Memory B cell (primary cell): ENCODE measurements around the gene ALS2.
"Not testable (repeated sequence)": the region's sequence is repeated elsewhere in the genome, so short reads cannot be mapped to it uniquely, and the experiment has no call there.

Experiments
- ATAC-seq: fragments of 150-1000 bp; cut with Tn5 transposase; 2 replicates; pipeline ENCODE4 v1.10.0; 2021; ENCODE audit warnings: low read depth, mild to moderate bottlenecking, moderate library complexity
- DNase-seq, 2 donors: peaks; one replicate each; pipeline ENCODE4 v3.0.0; 2022; ENCODE audit warnings: low spot score in 2 of 2
- H3K27ac Mint-ChIP-seq: one replicate; pipeline ENCODE4 v1.8.0; 2022; ENCODE audit warnings: mild to moderate bottlenecking, moderate library complexity, mixed read lengths
- H3K27me3 Mint-ChIP-seq: one replicate; pipeline ENCODE4 v1.8.0; 2022; ENCODE audit warnings: mixed read lengths
- H3K36me3 Mint-ChIP-seq: one replicate; pipeline ENCODE4 v1.8.0; 2022; ENCODE audit warnings: mild to moderate bottlenecking, mixed read lengths
- H3K4me1 Mint-ChIP-seq: one replicate; pipeline ENCODE4 v1.8.0; 2022; ENCODE audit warnings: mixed read lengths
- H3K4me3 Mint-ChIP-seq: one replicate; pipeline ENCODE4 v1.8.0; 2022; ENCODE audit warnings: mild to moderate bottlenecking, moderate library complexity, mixed read lengths
- H3K9me3 Mint-ChIP-seq: one replicate; pipeline ENCODE4 v1.8.0; 2022; ENCODE audit warnings: mixed read lengths

Gene ALS2

GRCh38 chr2:201806442-201807170 lies 25.9 kb upstream of the ALS2 start, which contains the start of gene CDK15:
Gene CDK15, plus strand, starts transcription at chr2:201806537. Its CDS starts 128 bp downstream, at chr2:201806665.
- peaks cover 12% of the 10 kb centered on the region for H3K27me3 Mint-ChIP-seq
- H3K4me3 Mint-ChIP-seq = no peak within 1 kb of the TSS
- H3K9me3 Mint-ChIP-seq = no peaks in the 10 kb centered on the region
- no peaks in the 10 kb centered on the region for H3K36me3 Mint-ChIP-seq
- H3K4me1 Mint-ChIP-seq = peaks cover 2% of the 10 kb centered on the region
- no peak within 1 kb of the TSS for H3K27ac Mint-ChIP-seq
- ATAC-seq = no peak
- DNase-seq = no peak

GRCh38 chr2:201798914-201799285 lies 18.2 kb upstream of the ALS2 start:
- H3K27ac Mint-ChIP-seq, H3K4me3 Mint-ChIP-seq, H3K4me1 Mint-ChIP-seq, H3K9me3 Mint-ChIP-seq, DNase-seq, ATAC-seq, H3K36me3 Mint-ChIP-seq: not testable (repeated sequence)
- H3K27me3 Mint-ChIP-seq = peaks cover 12% of the 10 kb centered on the region

- no peaks in the 10 kb centered on the region for H3K4me1 Mint-ChIP-seq
- H3K4me3 Mint-ChIP-seq = no peak overlapping the region
- no peak for ATAC-seq
- H3K36me3 Mint-ChIP-seq = no peaks in the 10 kb centered on the region
- no peaks in the 10 kb centered on the region for H3K9me3 Mint-ChIP-seq
- no peak overlapping the region for H3K27ac Mint-ChIP-seq
- no peak for DNase-seq
- peaks cover 12% of the 10 kb centered on the region for H3K27me3 Mint-ChIP-seq
Measured at GRCh38 chr2:201798252-201798913, 17.6 kb upstream of the ALS2 start.

GRCh38 chr2:201797175-201797840 lies 16.6 kb upstream of the ALS2 start:
- no peaks in the 10 kb centered on the region for H3K36me3 Mint-ChIP-seq
- no peaks in the 10 kb centered on the region for H3K9me3 Mint-ChIP-seq
- no peak overlapping the region for H3K4me3 Mint-ChIP-seq
- no peak for ATAC-seq
- no peak overlapping the region for H3K27ac Mint-ChIP-seq
- H3K27me3 Mint-ChIP-seq = peaks cover 14% of the 10 kb centered on the region
- no peaks in the 10 kb centered on the region for H3K4me1 Mint-ChIP-seq
- no peak for DNase-seq

- H3K27ac Mint-ChIP-seq = no peak overlapping the region
- no peak overlapping the region for H3K4me3 Mint-ChIP-seq
- H3K36me3 Mint-ChIP-seq = no peaks in the 10 kb centered on the region
- peaks cover 16% of the 10 kb centered on the region for H3K27me3 Mint-ChIP-seq
- H3K9me3 Mint-ChIP-seq = no peaks in the 10 kb centered on the region
- no peaks in the 10 kb centered on the region for H3K4me1 Mint-ChIP-seq
- DNase-seq (no peak), ATAC-seq (no peak)
Measured at GRCh38 chr2:201796478-201796865, 15.7 kb upstream of the ALS2 start.

- Mint-ChIP-seq H3K27ac (no peak overlapping the region), H3K36me3 (no peaks in the 10 kb centered on the region), H3K27me3 (peaks cover 13% of the 10 kb centered on the region), H3K4me3 (no peak overlapping the region), H3K4me1 (no peaks in the 10 kb centered on the region), H3K9me3 (no peaks in the 10 kb centered on the region)
- DNase-seq = no peak
- no peak for ATAC-seq
Measured at GRCh38 chr2:201795607-201796477, 15.1 kb upstream of the ALS2 start.

GRCh38 chr2:201794294-201794693 lies 13.6 kb upstream of the ALS2 start:
- Mint-ChIP-seq H3K4me3 (no peak overlapping the region), H3K4me1 (no peaks in the 10 kb centered on the region), H3K27ac (no peak overlapping the region), H3K9me3 (no peaks in the 10 kb centered on the region), H3K27me3 (peaks cover 15% of the 10 kb centered on the region), H3K36me3 (no peaks in the 10 kb centered on the region)
- DNase-seq = no peak
- ATAC-seq = no peak

GRCh38 chr2:201793631-201794030 lies 12.9 kb upstream of the ALS2 start:
- no peaks in the 10 kb centered on the region for H3K9me3 Mint-ChIP-seq
- H3K4me1 Mint-ChIP-seq = no peaks in the 10 kb centered on the region
- peaks cover 13% of the 10 kb centered on the region for H3K27me3 Mint-ChIP-seq
- ATAC-seq = no peak
- DNase-seq = no peak
- no peak overlapping the region for H3K27ac Mint-ChIP-seq
- no peak overlapping the region for H3K4me3 Mint-ChIP-seq
- H3K36me3 Mint-ChIP-seq = no peaks in the 10 kb centered on the region

- no peak overlapping the region for H3K27ac Mint-ChIP-seq
- no peaks in the 10 kb centered on the region for H3K4me1 Mint-ChIP-seq
- H3K4me3 Mint-ChIP-seq = no peak overlapping the region
- H3K27me3 Mint-ChIP-seq = peaks cover 16% of the 10 kb centered on the region
- no peaks in the 10 kb centered on the region for H3K36me3 Mint-ChIP-seq
- DNase-seq = no peak
- ATAC-seq = no peak
- no peaks in the 10 kb centered on the region for H3K9me3 Mint-ChIP-seq
Measured at GRCh38 chr2:201790989-201791388, 10.3 kb upstream of the ALS2 start.

GRCh38 chr2:201790291-201790690 lies 9.6 kb upstream of the ALS2 start:
- DNase-seq (no peak), ATAC-seq (no peak)
- H3K36me3 Mint-ChIP-seq = no peaks in the 10 kb centered on the region
- H3K9me3 Mint-ChIP-seq = no peaks in the 10 kb centered on the region
- H3K4me1 Mint-ChIP-seq = no peaks in the 10 kb centered on the region
- no peak overlapping the region for H3K4me3 Mint-ChIP-seq
- peaks cover 14% of the 10 kb centered on the region for H3K27me3 Mint-ChIP-seq
- H3K27ac Mint-ChIP-seq = no peak overlapping the region

GRCh38 chr2:201789395-201789794 lies 8.7 kb upstream of the ALS2 start:
- H3K27me3 Mint-ChIP-seq = peaks cover 13% of the 10 kb centered on the region

GRCh38 chr2:201788371-201788770 lies 7.6 kb upstream of the ALS2 start:
- Mint-ChIP-seq H3K36me3 (no peaks in the 10 kb centered on the region), H3K27ac (no peak overlapping the region), H3K4me3 (no peak overlapping the region), H3K4me1 (no peaks in the 10 kb centered on the region), H3K27me3 (peaks cover 16% of the 10 kb centered on the region), H3K9me3 (no peaks in the 10 kb centered on the region)
- DNase-seq (no peak), ATAC-seq (no peak)

More at GRCh38 chr2:201789395-201789794, 8.7 kb upstream of the ALS2 start:
- H3K36me3 Mint-ChIP-seq = no peaks in the 10 kb centered on the region
- no peak overlapping the region for H3K27ac Mint-ChIP-seq
- DNase-seq (no peak), ATAC-seq (no peak)
- no peaks in the 10 kb centered on the region for H3K4me1 Mint-ChIP-seq
- no peaks in the 10 kb centered on the region for H3K9me3 Mint-ChIP-seq
- no peak overlapping the region for H3K4me3 Mint-ChIP-seq

- Mint-ChIP-seq H3K9me3 (no peaks in the 10 kb centered on the region), H3K27me3 (peaks cover 10% of the 10 kb centered on the region), H3K4me1 (peaks cover 3% of the 10 kb centered on the region)
Measured at GRCh38 chr2:201786471-201786870, 5.7 kb upstream of the ALS2 start.

GRCh38 chr2:201785135-201785534 lies 4.4 kb upstream of the ALS2 start:
- Mint-ChIP-seq H3K27me3 (peaks cover 8% of the 10 kb centered on the region), H3K4me3 (no peak overlapping the region)

More at GRCh38 chr2:201786471-201786870, 5.7 kb upstream of the ALS2 start:
- no peak overlapping the region for H3K27ac Mint-ChIP-seq
- DNase-seq (no peak), ATAC-seq (no peak)
- no peak overlapping the region for H3K4me3 Mint-ChIP-seq
- no peaks in the 10 kb centered on the region for H3K36me3 Mint-ChIP-seq

More at GRCh38 chr2:201785135-201785534, 4.4 kb upstream of the ALS2 start:
- no peak for ATAC-seq
- H3K27ac Mint-ChIP-seq = no peak overlapping the region
- no peaks in the 10 kb centered on the region for H3K36me3 Mint-ChIP-seq
- H3K9me3 Mint-ChIP-seq = no peaks in the 10 kb centered on the region
- no peak for DNase-seq
- H3K4me1 Mint-ChIP-seq = peaks cover 6% of the 10 kb centered on the region
